Esophagus squamous epithelium (tissue), 4 donors: Measurements from ENCODE around the gene PTPN1.

Experiments used
- CTCF ChIP-seq, 6 experiments: fragments of 450-650 bp in 4 of 6; fragments of 200-600 bp in 2 of 6; sonication (generic) in 2 of 6; IDR thresholded peaks; one replicate each; pipeline ENCODE4 v1.5.1; 2016 to 2019; ENCODE audit warnings: antibody characterized with exemption in 6 of 6, mild to moderate bottlenecking in 4 of 6, moderate library complexity in 4 of 6
- POLR2A ChIP-seq, 4 donors: fragments of 450-650 bp; IDR thresholded peaks; one replicate each; pipeline ENCODE4 v1.6.1; 2017; ENCODE audit warnings: antibody characterized with exemption in 4 of 4, mild to moderate bottlenecking in 4 of 4, moderate library complexity in 3 of 4

GRCh38 chr20:50469176-50469723 is 40.9 kb upstream of the PTPN1 start:
- TF ChIP-seq CTCF (IDR thresholded peaks at IDR 0.05), result no peak
- no peak for TF ChIP-seq POLR2A (IDR thresholded peaks at IDR 0.05)
